OCI-LY7 (cell line): Measurements from ENCODE around the gene AMZ1. TPM values are rescaled to one million over a fixed set of nuclear protein-coding genes. Genes with fewer than 3 reads are reported as not detected.

Experiments
- BruUV-seq: library from RNA; stranded (reverse); fragments of 400-500 nt; replicated peaks from 2 replicates; lab custom pipeline; 2021; lab: Mats Ljungman, UMichigan
- CTCF ChIA-PET: fragments of 300-600 bp; sonication (Branson Sonifier 250); formaldehyde crosslinking; loops from one replicate; lab custom pipeline; 2022; ENCODE audit warnings: antibody characterized with exemption; ENCODE audit not compliant: unreplicated experiment; lab: Charles Lee
- POLR2A ChIA-PET: fragments of 300-600 bp; sonication (Branson Sonifier 250); formaldehyde crosslinking; loops from one replicate; lab custom pipeline; 2022; ENCODE audit warnings: antibody characterized with exemption; lab: Charles Lee
- DNase-seq: peaks from one replicate; pipeline ENCODE4 v3.0.0-alpha.2; 2015; ENCODE audit warnings: low spot score
- H2AFZ ChIP-seq: fragments of 200-600 bp; sonication (generic), shearing (Covaris generic); 2 replicates; pipeline ENCODE4 v1.6.1; 2014; ENCODE audit warnings: mild to moderate bottlenecking, antibody characterized with exemption, low read length, moderate library complexity
- H3K27ac ChIP-seq: fragments of 200-600 bp; sonication (generic); 2 replicates; pipeline ENCODE4 v1.5.1; 2014; ENCODE audit warnings: mixed run types, low read depth, mild to moderate bottlenecking, moderate library complexity, low read length, inconsistent platforms; ENCODE audit not compliant: poor library complexity, severe bottlenecking
- H3K36me3 ChIP-seq: fragments of 200-600 bp; sonication (generic); 2 replicates; pipeline ENCODE4 v1.6.1; 2014; ENCODE audit warnings: mild to moderate bottlenecking, antibody characterized with exemption, low read length, moderate library complexity, mixed read lengths; ENCODE audit not compliant: insufficient read depth
- H3K4me1 ChIP-seq: fragments of 200-600 bp; sonication (generic); 2 replicates; pipeline ENCODE4 v1.5.1; 2014; ENCODE audit warnings: mild to moderate bottlenecking, low read length; ENCODE audit not compliant: insufficient read depth, poor library complexity, severe bottlenecking
- H3K4me2 ChIP-seq: fragments of 200-600 bp; sonication (generic); 2 replicates; pipeline ENCODE4 v1.6.1; 2014; ENCODE audit warnings: mild to moderate bottlenecking, low read length
- H3K4me3 ChIP-seq: fragments of 200-600 bp; sonication (generic); 2 replicates; pipeline ENCODE4 v1.5.1; 2014; ENCODE audit warnings: mild to moderate bottlenecking, low read depth, low read length; ENCODE audit not compliant: poor library complexity, severe bottlenecking
- H3K79me2 ChIP-seq: fragments of 200-600 bp; sonication (generic); 2 replicates; pipeline ENCODE4 v1.6.1; 2016; ENCODE audit warnings: low read depth, mild to moderate bottlenecking, low read length, moderate library complexity, mixed read lengths; ENCODE audit not compliant: insufficient read depth
- H3K9me2 ChIP-seq: fragments of 200-600 bp; sonication (generic); 2 replicates; pipeline ENCODE4 v1.6.1; 2016; ENCODE audit warnings: mild to moderate bottlenecking, low read length, mixed read lengths; ENCODE audit not compliant: insufficient read depth
- H3K9me3 ChIP-seq: fragments of 200-600 bp; sonication (generic); 2 replicates; pipeline ENCODE4 v1.6.1; 2014; ENCODE audit warnings: mild to moderate bottlenecking, mixed run types, low read length, mixed read lengths
- H4K20me1 ChIP-seq: fragments of 200-600 bp; sonication (generic); 2 replicates; pipeline ENCODE4 v1.6.1; 2014; ENCODE audit warnings: mild to moderate bottlenecking, antibody characterized with exemption, low read length, moderate library complexity, mixed read lengths; ENCODE audit not compliant: insufficient read depth
- CTCF ChIP-seq: fragments of 200-600 bp; sonication (generic); conservative IDR thresholded peaks from 2 replicates; pipeline ENCODE4 v1.5.1; 2014; ENCODE audit warnings: mild to moderate bottlenecking, antibody characterized with exemption, low read length, moderate library complexity, mixed read lengths
- EZH2phosphoT487 ChIP-seq: fragments of 200-600 bp; sonication (generic); IDR thresholded peaks from 2 replicates; pipeline ENCODE4 v1.6.1; 2018; ENCODE audit warnings: low read depth, borderline replicate concordance, mild to moderate bottlenecking, mixed run types, antibody characterized with exemption, low read length, moderate library complexity, mixed read lengths
- intact Hi-C: fragments of 100-400 bp; cut with micrococcal nuclease; formaldehyde crosslinking; loops from one replicate; pipeline ENCODE4 v1.10.0; 2022; ENCODE audit not compliant: unreplicated experiment
- total RNA-seq, 2 experiments: library from RNA; depleted of rRNA in 1 of 2; stranded (reverse); fragments of >200 nt in 1 of 2; shearing (Covaris generic) in 1 of 2; gene quantifications; 2 replicates each; pipeline ENCODE4 v1.2.3, GENCODE V29; 2014 to 2022

AMZ1 gene
- total RNA-seq, 2 experiments from 2014 or later: 1.4 to 2.7 TPM

GRCh38 chr7:2666155-2666554, 21.8 kb upstream of the AMZ1 start:
- CTCF ChIA-PET: no interaction called here
- Histone ChIP-seq H3K9me2 (no peaks in the 10 kb centered on the region), H3K27ac (no peak overlapping the region), H3K9me3 (no peaks in the 10 kb centered on the region), H3K4me1 (no peaks in the 10 kb centered on the region), H4K20me1 (no peaks in the 10 kb centered on the region), H3K4me3 (no peak overlapping the region), H3K4me2 (no peak overlapping the region), H2AFZ (no peak overlapping the region), H3K79me2 (no peaks in the 10 kb centered on the region), H3K36me3 (no peaks in the 10 kb centered on the region)
- TF ChIP-seq EZH2phosphoT487: no peak
- TF ChIP-seq CTCF: no peak
- POLR2A ChIA-PET: no interaction called here
- DNase-seq: no peak
- intact Hi-C loops: no loop called here
- BruUV-seq: no TSS peak

GRCh38 chr7:2666588-2667250, 21.3 kb upstream of the AMZ1 start:
- no peak for DNase-seq
- H2AFZ ChIP-seq: no peak overlapping the region
- no peak overlapping the region for H3K4me3 ChIP-seq
- BruUV-seq: no TSS peak
- H3K4me1 ChIP-seq: no peaks in the 10 kb centered on the region
- H3K9me3 ChIP-seq: no peaks in the 10 kb centered on the region
- H3K79me2 ChIP-seq: no peaks in the 10 kb centered on the region
- ChIA-PET POLR2A (no interaction called here), CTCF (no interaction called here)
- no peak overlapping the region for H3K4me2 ChIP-seq
- no peaks in the 10 kb centered on the region for H4K20me1 ChIP-seq
- intact Hi-C loops: no loop called here
- H3K9me2 ChIP-seq: no peaks in the 10 kb centered on the region
- no peaks in the 10 kb centered on the region for H3K36me3 ChIP-seq
- no peak overlapping the region for H3K27ac ChIP-seq
- TF ChIP-seq EZH2phosphoT487: no peak
- no peak for TF ChIP-seq CTCF

DNA sequence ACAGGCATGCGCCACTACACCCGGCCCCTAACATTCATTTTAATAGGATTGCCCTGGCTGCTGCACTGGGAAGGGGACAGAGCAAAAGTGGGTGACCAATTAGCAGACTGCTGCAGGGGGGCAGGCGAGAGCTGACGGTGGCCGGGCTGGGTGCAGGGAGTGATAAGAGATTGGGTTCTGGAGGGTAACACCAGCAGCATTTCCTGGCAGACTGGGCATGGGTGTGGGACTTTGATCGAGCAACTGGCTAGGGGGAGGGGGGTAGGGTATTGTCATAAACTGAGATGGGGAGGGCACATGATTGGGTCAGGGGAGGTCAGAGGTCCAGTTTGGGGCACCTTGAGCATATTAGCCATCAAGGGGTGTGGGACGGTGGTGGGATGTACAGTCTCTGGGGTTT, 20.2 kb upstream of the AMZ1 start:
- no peaks in the 10 kb centered on the region for H3K79me2 ChIP-seq
- H3K27ac ChIP-seq: no peak overlapping the region
- H3K4me2 ChIP-seq: no peak overlapping the region
- H3K9me3 ChIP-seq: no peaks in the 10 kb centered on the region
- H3K36me3 ChIP-seq: no peaks in the 10 kb centered on the region
- no peak for TF ChIP-seq EZH2phosphoT487
- TF ChIP-seq CTCF: no peak
- POLR2A ChIA-PET: no interaction called here
- CTCF ChIA-PET: interaction anchor here (0.6 kb wide), 1 partner anchor 44 kb away, joined by 4 read pairs; no protein-coding TSS in a partner anchor
- H3K4me1 ChIP-seq: no peaks in the 10 kb centered on the region
- BruUV-seq: no TSS peak
- DNase-seq: no peak
- intact Hi-C loops: no loop called here
- no peaks in the 10 kb centered on the region for H4K20me1 ChIP-seq
- no peak overlapping the region for H2AFZ ChIP-seq
- no peaks in the 10 kb centered on the region for H3K9me2 ChIP-seq
- no peak overlapping the region for H3K4me3 ChIP-seq
